EH (cell line): ENCODE results near the gene RCAN2.
"Not testable (repeated sequence)": the region's sequence is repeated elsewhere in the genome, so short reads cannot be mapped to it uniquely, and the experiment has no call there.

Experiments
- DNase-seq: peaks from one replicate; pipeline ENCODE4 v3.0.0-alpha.2; 2015; ENCODE audit warnings: low read depth

The RCAN2 gene

GRCh38 chr6:46387728-46388127 lies 103.5 kb downstream of the RCAN2 start:
- not testable (repeated sequence) for DNase-seq

GRCh38 chr6:46381579-46381978 lies 109.7 kb downstream of the RCAN2 start:
- no peak for DNase-seq

GRCh38 chr6:46381057-46381456 lies 110.2 kb downstream of the RCAN2 start:
- DNase-seq, result no peak

GRCh38 chr6:46380152-46380807 lies 111.0 kb downstream of the RCAN2 start:
- no peak for DNase-seq

- no peak for DNase-seq
These were observed 112.3 kb downstream of the RCAN2 start for GRCh38 chr6:46378882-46379416.

GRCh38 chr6:46378161-46378881 lies 112.9 kb downstream of the RCAN2 start:
- no peak for DNase-seq

- no peak for DNase-seq
These were observed 114.0 kb downstream of the RCAN2 start for GRCh38 chr6:46377209-46377608.

- DNase-seq, result no peak
These were observed 114.6 kb downstream of the RCAN2 start for GRCh38 chr6:46376562-46377061.

GRCh38 chr6:46370622-46371021 lies 120.6 kb downstream of the RCAN2 start:
- no peak for DNase-seq

GRCh38 chr6:46368169-46368536 lies 123.1 kb downstream of the RCAN2 start:
- DNase-seq, result no peak

- no peak for DNase-seq
These were observed 123.7 kb downstream of the RCAN2 start for GRCh38 chr6:46367354-46368168.

GRCh38 chr6:46366190-46366900 lies 124.9 kb downstream of the RCAN2 start:
- DNase-seq, result no peak

GRCh38 chr6:46357591-46357990 lies 133.7 kb downstream of the RCAN2 start:
- no peak for DNase-seq

GRCh38 chr6:46356543-46356942 lies 134.7 kb downstream of the RCAN2 start:
- no peak for DNase-seq

GRCh38 chr6:46353528-46353927 lies 137.7 kb downstream of the RCAN2 start:
- no peak for DNase-seq

- DNase-seq, result no peak
These were observed 138.5 kb downstream of the RCAN2 start for GRCh38 chr6:46352541-46353268.

GRCh38 chr6:46350714-46351113 lies 140.5 kb downstream of the RCAN2 start:
- DNase-seq, result no peak

- DNase-seq, result no peak
These were observed 143.6 kb downstream of the RCAN2 start for GRCh38 chr6:46347669-46348068.

GRCh38 chr6:46340246-46340645 lies 151.0 kb downstream of the RCAN2 start:
- DNase-seq, result no peak

- no peak for DNase-seq
These were observed 153.1 kb downstream of the RCAN2 start for GRCh38 chr6:46338131-46338530.

GRCh38 chr6:46334442-46334841 lies 156.8 kb downstream of the RCAN2 start:
- no peak for DNase-seq
